HG03342 (cell line): ENCODE data around the gene SOS2.
"Not testable (repeated sequence)": the region's sequence is repeated elsewhere in the genome, so short reads cannot be mapped to it uniquely, and the experiment has no call there.

Experiments used
- ATAC-seq: cut with Tn5 transposase; IDR thresholded peaks from one replicate; pipeline ENCODE4 v1.9.1; 2021; ENCODE audit warnings: mild to moderate bottlenecking, moderate library complexity; ENCODE audit not compliant: unreplicated experiment

The SOS2 gene

GRCh38 chr14:50228313-50228712, 3.1 kb downstream of the SOS2 start:
- no peak for ATAC-seq

- no peak for ATAC-seq
These were observed 5.4 kb downstream of the SOS2 start for GRCh38 chr14:50225974-50226297.

GRCh38 chr14:50225067-50225973, 6.1 kb downstream of the SOS2 start:
- no peak for ATAC-seq

- ATAC-seq = no peak
These were observed 9.2 kb downstream of the SOS2 start for GRCh38 chr14:50222055-50222613.

- no peak for ATAC-seq
These were observed 12.9 kb downstream of the SOS2 start for GRCh38 chr14:50218501-50218900.

GRCh38 chr14:50215416-50215815, 16.0 kb downstream of the SOS2 start:
- no peak for ATAC-seq

GRCh38 chr14:50213795-50214194, 17.6 kb downstream of the SOS2 start:
- no peak for ATAC-seq

- ATAC-seq = no peak
These were observed 18.7 kb downstream of the SOS2 start for GRCh38 chr14:50212726-50213125.

- ATAC-seq = no peak
These were observed 21.3 kb downstream of the SOS2 start for GRCh38 chr14:50210074-50210473.

GRCh38 chr14:50198499-50198898, 32.9 kb downstream of the SOS2 start:
- no peak for ATAC-seq

- ATAC-seq = peak; percentile 47
These were observed 39.9 kb downstream of the SOS2 start for GRCh38 chr14:50191499-50191898.

- no peak for ATAC-seq
These were observed 45.3 kb downstream of the SOS2 start for GRCh38 chr14:50186107-50186506.

GRCh38 chr14:50173891-50174290, 57.5 kb downstream of the SOS2 start:
- no peak for ATAC-seq

GRCh38 chr14:50171895-50172294, 59.5 kb downstream of the SOS2 start:
- no peak for ATAC-seq

GRCh38 chr14:50167381-50167780, 64.0 kb downstream of the SOS2 start:
- ATAC-seq = not testable (repeated sequence)

GRCh38 chr14:50156111-50156510, 75.3 kb downstream of the SOS2 start:
- no peak for ATAC-seq

GRCh38 chr14:50148799-50149198, 82.6 kb downstream of the SOS2 start:
- no peak for ATAC-seq

GRCh38 chr14:50139192-50139591, 92.2 kb downstream of the SOS2 start:
- no peak for ATAC-seq

GRCh38 chr14:50127802-50128201, 103.6 kb downstream of the SOS2 start:
- no peak for ATAC-seq

- ATAC-seq = no peak
These were observed 108.3 kb downstream of the SOS2 start for GRCh38 chr14:50123062-50123461.

- ATAC-seq = no peak
These were observed 109.1 kb downstream of the SOS2 start for GRCh38 chr14:50122291-50122690.

- no peak for ATAC-seq
These were observed 109.9 kb downstream of the SOS2 start for GRCh38 chr14:50121486-50121885.

- ATAC-seq = no peak
These were observed 113.9 kb downstream of the SOS2 start for GRCh38 chr14:50117456-50117855.
